Measurements from ENCODE around the gene FAR2. TPM values are rescaled to one million over a fixed set of nuclear protein-coding genes. Genes with fewer than 3 reads are reported as not detected.

Gene FAR2
- total RNA-seq, 1 experiment from 2014 or later: 10.7 TPM

- POLR2A ChIA-PET (ENCODE audit: low non-redundant PET): no interaction called here
- H3K36me3 ChIP-seq (ENCODE audit: insufficient read depth, low read length, poor library complexity, severe bottlenecking): no peaks in the 10 kb centered on the region
- H3K27ac ChIP-seq (ENCODE audit: low read depth, low read length, poor library complexity, severe bottlenecking): no peak overlapping the region
- no TSS peak for BruUV-seq (replicated peaks)
- TF ChIP-seq CTCF (conservative IDR thresholded peaks at IDR 0.05; ENCODE audit: low read depth, low read length) (no peak), EZH2 (IDR thresholded peaks at IDR 0.05; ENCODE audit: borderline replicate concordance, low read depth, low read length, poor library complexity, severe bottlenecking) (no peak)
- peaks cover 33% of the 10 kb centered on the region for H3K4me1 ChIP-seq (ENCODE audit: insufficient read depth, low read length, poor library complexity, severe bottlenecking)
- CTCF ChIA-PET: no interaction called here
- H3K27me3 ChIP-seq (replicated peaks; ENCODE audit: insufficient read depth, low read depth, low read length, poor library complexity): no peaks in the 10 kb centered on the region
- intact Hi-C loops (cut with micrococcal nuclease; ENCODE audit: unreplicated experiment): no loop called here
- no peak overlapping the region for H3K4me3 ChIP-seq (ENCODE audit: low read depth, low read length, poor library complexity, severe bottlenecking)
- no peaks in the 10 kb centered on the region for H3K9me3 ChIP-seq (ENCODE audit: low read depth, low read length, poor library complexity, severe bottlenecking)
- no peak for DNase-seq (ENCODE audit: low spot score)
Measured at GRCh38 chr12:29239336-29239735, 90.3 kb downstream of the FAR2 start.

- intact Hi-C loops (cut with micrococcal nuclease; ENCODE audit: unreplicated experiment): no loop called here
- ChIA-PET CTCF (no interaction called here), POLR2A (ENCODE audit: low non-redundant PET) (no interaction called here)
- H3K4me3 ChIP-seq (ENCODE audit: low read depth, low read length, poor library complexity, severe bottlenecking): no peak overlapping the region
- no peaks in the 10 kb centered on the region for H3K9me3 ChIP-seq (ENCODE audit: low read depth, low read length, poor library complexity, severe bottlenecking)
- no peaks in the 10 kb centered on the region for H3K36me3 ChIP-seq (ENCODE audit: insufficient read depth, low read length, poor library complexity, severe bottlenecking)
- no TSS peak for BruUV-seq (replicated peaks)
- no peaks in the 10 kb centered on the region for H3K27me3 ChIP-seq (replicated peaks; ENCODE audit: insufficient read depth, low read depth, low read length, poor library complexity)
- no peak overlapping the region for H3K27ac ChIP-seq (ENCODE audit: low read depth, low read length, poor library complexity, severe bottlenecking)
- no peak for TF ChIP-seq EZH2 (IDR thresholded peaks at IDR 0.05; ENCODE audit: borderline replicate concordance, low read depth, low read length, poor library complexity, severe bottlenecking)
- TF ChIP-seq CTCF (conservative IDR thresholded peaks at IDR 0.05; ENCODE audit: low read depth, low read length): no peak
- H3K4me1 ChIP-seq (ENCODE audit: insufficient read depth, low read length, poor library complexity, severe bottlenecking): peaks cover 25% of the 10 kb centered on the region
- no peak for DNase-seq (ENCODE audit: low spot score)
Measured at GRCh38 chr12:29240441-29240840, 91.4 kb downstream of the FAR2 start.

- Histone ChIP-seq H3K4me1 (ENCODE audit: insufficient read depth, low read length, poor library complexity, severe bottlenecking) (peaks cover 25% of the 10 kb centered on the region), H3K27ac (ENCODE audit: low read depth, low read length, poor library complexity, severe bottlenecking) (no peak overlapping the region), H3K27me3 (replicated peaks; ENCODE audit: insufficient read depth, low read depth, low read length, poor library complexity) (no peaks in the 10 kb centered on the region), H3K4me3 (ENCODE audit: low read depth, low read length, poor library complexity, severe bottlenecking) (no peak overlapping the region), H3K9me3 (ENCODE audit: low read depth, low read length, poor library complexity, severe bottlenecking) (no peaks in the 10 kb centered on the region), H3K36me3 (ENCODE audit: insufficient read depth, low read length, poor library complexity, severe bottlenecking) (no peaks in the 10 kb centered on the region)
- ChIA-PET CTCF (interaction anchor here (1.7 kb wide), 1 partner anchor 76 kb away, joined by 7 read pairs; no protein-coding TSS in a partner anchor), POLR2A (ENCODE audit: low non-redundant PET) (interaction anchor here (0.6 kb wide), 1 partner anchor 42 kb away, joined by 3 read pairs; no protein-coding TSS in a partner anchor)
- intact Hi-C loops (cut with micrococcal nuclease; ENCODE audit: unreplicated experiment): no loop called here
- no TSS peak for BruUV-seq (replicated peaks)
- TF ChIP-seq CTCF (conservative IDR thresholded peaks at IDR 0.05; ENCODE audit: low read depth, low read length) (peak; percentile 31; the same call in 1 of the 2 replicates), EZH2 (IDR thresholded peaks at IDR 0.05; ENCODE audit: borderline replicate concordance, low read depth, low read length, poor library complexity, severe bottlenecking) (no peak)
- peak; percentile 83 for DNase-seq (ENCODE audit: low spot score)
Measured at GRCh38 chr12:29241821-29242591, 92.9 kb downstream of the FAR2 start.
